22Rv1 (cell line): Measurements from ENCODE around the gene MYH13.

ENCODE experiments used
- CTCF ChIP-seq: fragments of 450-650 bp; IDR thresholded peaks from 2 replicates; pipeline ENCODE4 v1.5.1; 2017; ENCODE audit warnings: mild to moderate bottlenecking
- ZFX ChIP-seq: fragments of 450-650 bp; IDR thresholded peaks from 2 replicates; pipeline ENCODE4 v1.6.1; 2017; ENCODE audit warnings: antibody characterized with exemption, borderline replicate concordance

- TF ChIP-seq CTCF (no peak), ZFX (no peak)
These were observed 49.2 kb upstream of the MYH13 start, which contains the start of gene MYH8 for GRCh38 chr17:10421900-10422542.
